Thyroid gland (tissue), 4 donors: ENCODE data around the gene CREB5.

Experiments
- CTCF ChIP-seq, 6 experiments: fragments of 200-600 bp in 3 of 6; fragments of 450-650 bp in 3 of 6; sonication (generic) in 3 of 6; IDR thresholded peaks; one replicate each; pipeline ENCODE4 v1.5.1; 2016 to 2019; ENCODE audit warnings: antibody characterized with exemption in 6 of 6, mild to moderate bottlenecking in 2 of 6, inconsistent platforms in 1 of 6, moderate library complexity in 1 of 6
- POLR2A ChIP-seq, 2 donors: fragments of 450-650 bp; IDR thresholded peaks; one replicate each; pipeline ENCODE4 v1.6.1; 2017; ENCODE audit warnings: antibody characterized with exemption in 2 of 2, mild to moderate bottlenecking in 2 of 2, moderate library complexity in 1 of 2

GRCh38 chr7:28570970-28571288 lies 158.6 kb downstream of the CREB5 start:
- TF ChIP-seq CTCF (IDR thresholded peaks at IDR 0.05) (no peak), POLR2A (IDR thresholded peaks at IDR 0.05) (no peak)
